Activated naive CD8-positive, alpha-beta T cell treated with anti-CD3 and anti-CD28 coated beads, Interleukin-2, amount 50 U/mL, for 16 hours (primary cell): ENCODE data around the gene IL22RA2.

Source experiments
- DNase-seq: peaks from one replicate; pipeline ENCODE4 v3.0.0-alpha.2; 2020; ENCODE audit warnings: low read depth, low spot score

The IL22RA2 gene

GRCh38 chr6:137095651-137096238, 77.7 kb downstream of the IL22RA2 start:
- no peak for DNase-seq

DNA sequence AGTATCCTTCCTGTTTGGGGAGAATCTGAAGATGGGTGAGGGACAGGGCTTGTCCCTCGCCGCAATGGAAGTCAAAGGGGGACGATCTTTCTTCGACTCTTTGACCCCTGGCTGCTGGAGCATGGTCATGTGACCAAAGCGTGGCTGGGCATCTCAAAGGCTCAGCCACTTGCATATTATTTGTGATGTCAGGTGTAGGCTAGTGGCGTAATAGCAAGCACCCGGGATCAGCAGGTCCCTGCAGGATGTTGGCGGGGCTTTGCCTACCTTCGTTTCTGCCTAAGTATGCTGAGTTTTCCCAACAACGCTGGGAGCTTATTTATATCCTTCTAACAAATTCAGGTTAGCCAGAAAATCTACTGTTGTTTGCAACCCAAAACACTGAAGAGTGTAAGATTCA, 78.4 kb downstream of the IL22RA2 start:
- no peak for DNase-seq

DNA sequence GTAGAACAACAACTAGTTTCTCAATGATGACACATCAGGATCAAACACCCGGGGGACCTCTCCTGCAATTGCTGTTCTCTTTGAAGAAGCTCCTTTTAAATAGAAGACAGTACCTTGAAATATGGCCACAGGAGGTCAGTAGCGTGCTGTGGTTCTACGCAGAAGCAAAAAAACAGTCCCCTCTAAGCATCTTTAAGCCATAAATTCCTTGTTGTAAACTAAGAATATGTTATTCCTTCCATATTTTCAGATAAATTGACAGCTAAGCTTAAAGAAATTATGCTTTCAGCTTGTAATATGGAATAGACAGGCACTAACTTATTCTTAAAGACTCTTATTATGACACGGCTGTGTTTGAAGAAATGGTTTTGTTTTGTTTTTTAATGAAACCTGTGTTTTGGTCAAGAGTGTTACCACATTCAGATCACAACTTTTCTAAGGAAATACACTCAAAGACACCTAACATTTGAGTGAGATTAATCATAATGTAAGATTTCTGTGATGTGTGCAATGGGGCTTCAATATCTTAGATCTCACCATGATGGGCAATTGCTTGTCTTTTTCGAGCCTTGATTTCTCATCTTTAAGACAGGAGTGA, 78.9 kb downstream of the IL22RA2 start:
- DNase-seq, result peak; percentile 6
